ENCODE results near the gene UBALD2.
"Not testable (repeated sequence)": the region's sequence is repeated elsewhere in the genome, so short reads cannot be mapped to it uniquely, and the experiment has no call there.

UBALD2 gene

GRCh38 chr17:76264755-76265623, at the start of gene UBALD2:
UBALD2 (plus strand) TSS chr17:76265348; CDS start chr17:76265506, 158 bp downstream.
- DNase-seq: peak; percentile 97 to 99

- DNase-seq: no peak
These were observed 48.1 kb upstream of the UBALD2 start for GRCh38 chr17:76217081-76217480.

DNA sequence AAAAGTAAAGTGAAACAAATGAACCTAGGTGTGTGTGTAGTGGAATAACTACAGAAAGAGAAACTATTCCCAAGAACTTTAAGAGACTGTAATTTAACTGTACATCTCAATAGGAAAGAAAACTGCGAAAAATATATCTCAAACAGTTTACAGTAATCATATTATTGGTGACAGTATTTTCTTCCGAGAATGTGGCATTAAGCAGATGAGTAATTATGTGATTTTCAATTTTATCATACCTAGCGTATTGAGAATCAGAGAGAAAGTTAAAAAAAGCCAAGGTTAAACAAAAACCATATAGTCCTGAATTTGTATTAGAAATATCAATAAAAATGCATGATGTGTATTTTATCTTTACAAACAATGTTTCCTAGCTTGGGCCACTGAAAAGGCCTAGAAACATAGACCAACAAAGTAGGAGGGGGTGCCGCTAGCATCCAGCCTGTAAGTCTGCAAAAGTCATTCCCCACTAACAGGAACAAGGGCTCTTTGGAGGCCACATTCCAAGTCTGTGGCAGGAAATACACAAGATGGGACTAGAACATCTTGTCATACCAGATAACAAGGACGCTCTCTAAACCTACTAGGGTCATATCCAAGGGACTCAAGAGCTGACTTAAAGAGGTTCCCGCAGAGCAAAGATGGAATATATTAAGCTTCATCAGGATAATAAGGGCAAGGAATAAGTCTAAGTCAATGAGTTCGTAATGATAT, 45.3 kb upstream of the UBALD2 start:
- no peak for DNase-seq

DNA sequence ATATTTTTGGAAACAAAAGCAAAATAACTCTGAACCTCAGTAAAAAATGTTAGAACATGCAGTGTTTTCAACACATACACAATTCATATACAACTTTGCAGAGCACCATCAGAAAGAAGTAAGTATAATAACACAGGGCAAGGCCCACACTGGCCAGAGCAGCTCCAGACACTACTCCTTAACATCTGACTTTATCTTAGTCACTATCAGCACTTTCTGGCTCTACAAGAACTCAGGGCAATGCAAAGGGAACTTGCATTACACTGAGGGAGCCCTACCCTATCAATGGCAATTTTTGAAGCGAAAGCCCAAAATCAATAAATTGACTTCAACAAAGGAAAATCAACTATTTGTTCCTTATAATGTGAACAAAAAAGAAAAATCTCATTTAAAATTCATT, 41.3 kb upstream of the UBALD2 start:
- DNase-seq: no peak

DNA sequence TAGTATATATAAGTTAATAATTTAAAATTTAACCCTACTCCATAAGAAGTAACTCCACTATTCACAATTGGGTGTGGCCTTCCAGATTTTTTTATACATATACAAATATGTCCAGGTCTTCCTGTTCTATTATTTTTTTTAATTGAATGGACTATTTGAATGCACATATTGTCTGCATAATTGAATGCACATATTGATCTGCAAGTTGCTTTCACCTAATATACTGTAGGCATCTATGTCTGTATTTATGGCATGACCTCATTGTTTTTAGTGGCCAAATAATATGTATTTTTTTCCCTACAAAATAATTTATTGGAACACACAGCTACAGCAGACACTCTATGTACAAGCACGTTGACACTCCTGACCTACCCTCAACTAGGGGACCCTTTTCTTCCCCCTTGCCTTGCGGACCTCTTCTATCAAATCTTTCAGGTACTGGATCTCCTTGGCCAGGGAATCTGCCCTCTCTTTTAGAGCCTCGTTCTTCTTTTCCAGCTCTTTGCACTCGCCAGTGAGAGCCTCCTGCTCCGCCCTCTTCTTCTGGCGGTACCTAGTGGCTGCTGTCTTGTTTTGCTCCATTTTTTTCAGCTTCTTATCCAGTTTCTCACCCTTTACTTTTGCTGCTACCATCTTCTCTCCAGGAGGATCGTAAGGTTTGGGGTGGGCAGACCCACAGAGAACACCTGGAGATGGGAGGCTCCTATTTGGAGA, 39.6 kb upstream of the UBALD2 start:
- DNase-seq: not testable (repeated sequence)

- not testable (repeated sequence) for DNase-seq
These were observed 38.4 kb upstream of the UBALD2 start for GRCh38 chr17:76226749-76227148.

GRCh38 chr17:76232342-76232741, 32.8 kb upstream of the UBALD2 start:
- DNase-seq: no peak

DNA sequence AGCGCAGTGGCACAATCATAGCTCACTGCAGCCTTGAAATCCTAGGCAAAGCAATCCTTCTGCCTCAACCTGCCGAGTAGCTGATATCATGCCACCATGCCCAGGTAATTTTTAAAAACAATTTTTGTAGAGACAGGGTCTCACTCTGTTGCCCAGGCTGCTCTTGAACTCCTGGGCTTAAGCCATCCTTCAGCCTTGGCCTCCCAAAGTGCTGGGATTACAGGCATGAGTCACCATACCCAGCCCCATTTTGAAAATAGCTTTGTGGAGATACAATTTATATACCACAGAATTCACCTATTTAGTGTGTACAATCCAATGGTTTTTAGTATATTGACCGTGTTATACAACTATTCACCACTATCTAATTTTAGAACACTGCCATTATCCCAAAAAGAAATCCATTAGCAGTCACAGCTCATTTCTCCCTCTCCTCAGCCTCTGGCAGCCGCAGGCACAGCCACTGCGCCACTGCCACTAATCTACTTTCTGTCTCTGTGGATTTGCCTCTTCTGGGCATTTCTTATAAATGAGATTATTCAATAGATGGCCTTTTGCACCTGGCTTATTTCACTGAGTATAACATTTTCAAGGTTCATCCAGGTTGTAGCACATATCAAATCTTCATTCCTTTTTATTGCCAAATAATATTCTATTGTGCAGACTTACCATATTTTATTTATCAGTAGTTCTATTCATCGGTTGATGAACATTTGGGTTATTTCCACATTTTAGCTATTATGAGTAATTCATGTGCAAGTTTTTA, 31.4 kb upstream of the UBALD2 start:
- no peak for DNase-seq

GRCh38 chr17:76234354-76234679, 30.8 kb upstream of the UBALD2 start:
- no peak for DNase-seq

DNA sequence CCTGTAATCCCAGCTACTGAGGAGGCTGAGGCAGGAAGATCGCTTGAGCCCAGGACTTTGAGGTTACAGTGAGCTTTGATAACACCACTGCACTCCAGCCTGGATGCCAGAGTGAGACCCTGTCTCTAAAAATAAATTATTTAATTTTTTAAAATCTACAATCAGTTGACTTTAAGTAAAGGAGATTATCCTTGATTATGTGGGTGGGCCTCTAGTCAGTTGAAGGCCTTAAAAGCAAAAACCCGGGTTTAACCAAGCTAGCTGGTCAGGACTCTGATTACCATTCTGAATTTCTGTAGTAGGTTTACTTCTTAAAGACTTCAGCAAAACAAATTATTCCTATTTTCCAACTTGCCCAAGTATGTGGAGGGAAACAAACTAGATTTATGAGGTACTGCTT, 29.3 kb upstream of the UBALD2 start:
- DNase-seq: no peak

DNA sequence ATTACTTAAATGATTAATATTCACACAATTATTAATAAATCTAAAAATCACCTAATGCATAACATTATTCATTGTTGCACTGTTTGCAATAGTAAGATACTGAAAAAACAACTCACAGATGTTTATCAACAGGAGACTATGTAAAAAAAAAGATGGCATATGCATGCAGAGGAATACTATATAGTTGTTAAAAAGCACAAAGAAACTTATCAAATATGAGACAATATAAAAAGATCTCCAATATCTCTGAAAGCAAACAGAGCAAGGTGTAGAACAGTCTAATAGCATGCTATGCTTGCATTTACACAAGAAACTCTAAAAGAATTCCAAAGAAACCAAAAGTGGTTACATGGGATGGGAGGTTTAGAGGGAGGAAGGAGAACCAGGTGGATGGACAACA, 28.5 kb upstream of the UBALD2 start:
- no peak for DNase-seq

DNA sequence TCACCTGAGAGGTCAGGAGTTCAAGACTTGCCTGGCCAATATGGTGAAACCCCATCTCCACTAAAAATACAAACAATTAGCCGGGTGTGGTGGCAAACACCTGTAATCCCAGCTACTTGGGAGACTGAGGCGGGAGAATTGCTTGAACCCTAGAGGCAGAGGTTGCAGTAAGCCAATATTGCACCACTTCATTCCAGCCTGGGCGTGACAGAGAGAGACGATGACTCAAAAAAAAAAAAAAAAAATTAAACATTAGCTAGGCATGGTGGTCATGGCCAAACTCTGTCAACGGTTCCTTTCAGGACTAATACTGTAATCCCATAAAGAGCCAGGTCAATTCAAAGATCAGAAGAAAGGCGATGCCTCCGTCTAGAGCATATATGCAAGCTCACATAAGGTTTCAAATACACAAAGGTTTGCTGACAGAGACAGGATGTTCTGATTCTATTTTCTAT, 27.3 kb upstream of the UBALD2 start:
- no peak for DNase-seq

DNA sequence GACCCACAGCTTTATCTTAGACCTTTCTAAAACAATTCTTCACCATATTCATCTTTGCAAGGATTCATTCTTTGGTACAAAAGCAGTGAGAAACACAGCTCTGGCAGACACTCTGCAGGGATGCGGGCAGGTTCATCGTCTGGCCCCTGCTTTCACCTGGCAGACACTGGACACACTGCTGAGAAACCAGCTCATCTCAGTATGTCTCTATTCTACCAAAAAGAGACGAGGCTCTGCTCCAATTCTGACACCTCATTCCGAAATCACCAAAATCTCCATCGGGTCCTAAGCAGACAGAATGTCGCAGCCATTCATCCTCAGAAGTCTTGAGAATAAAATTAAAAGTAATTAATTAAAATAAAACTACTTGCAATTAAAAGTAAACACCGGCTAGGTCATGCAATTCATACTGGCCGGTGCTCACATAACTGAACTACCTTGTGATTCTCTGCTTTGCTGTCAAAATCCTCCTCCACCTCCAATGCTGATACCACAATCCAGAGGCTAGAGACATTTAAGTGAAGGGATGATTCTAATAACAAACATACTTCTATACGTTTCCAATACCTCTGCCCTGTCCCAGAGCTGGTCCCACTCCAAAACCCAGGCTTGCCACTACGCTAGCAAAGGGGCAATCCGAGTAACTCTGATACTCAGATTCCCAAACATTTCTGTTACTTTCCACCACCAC, 26.2 kb upstream of the UBALD2 start:
- no peak for DNase-seq

DNA sequence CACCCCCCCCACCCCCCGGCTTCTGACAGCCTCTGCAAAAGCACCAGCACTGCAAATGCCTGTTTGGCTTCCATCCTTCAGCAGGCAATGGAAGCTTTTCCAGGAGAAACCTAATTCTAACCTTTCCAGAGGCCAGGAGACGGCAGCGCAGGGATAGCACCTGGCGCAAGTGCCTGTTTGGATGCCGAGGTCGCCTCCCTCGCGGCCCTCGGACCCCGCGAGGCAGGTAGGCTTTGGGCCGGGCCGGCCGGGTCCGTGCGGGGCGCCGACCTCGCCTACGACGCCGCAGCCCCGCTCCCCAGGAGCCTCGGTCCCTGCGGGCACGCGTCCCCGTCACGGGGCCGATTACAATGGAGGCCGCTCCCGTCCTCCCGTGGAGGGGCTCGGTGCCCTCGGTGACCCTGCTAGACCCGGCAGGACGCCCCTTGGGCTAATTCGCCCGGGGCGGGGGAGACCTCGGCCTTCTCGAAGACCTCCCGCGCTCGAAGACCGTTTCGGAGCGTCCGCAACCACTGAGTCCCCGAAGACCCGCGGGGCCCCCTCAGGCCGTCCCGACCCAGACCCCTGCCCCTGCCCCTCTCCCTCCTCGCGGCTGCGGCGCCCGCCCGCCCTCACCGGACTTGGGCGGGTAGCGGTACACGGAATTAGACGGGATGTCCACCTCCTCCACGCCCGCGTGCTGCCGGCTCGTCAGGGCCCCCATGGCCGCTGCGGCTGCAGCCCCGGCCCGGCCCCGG, 25.4 kb upstream of the UBALD2 start:
- DNase-seq: no peak

DNA sequence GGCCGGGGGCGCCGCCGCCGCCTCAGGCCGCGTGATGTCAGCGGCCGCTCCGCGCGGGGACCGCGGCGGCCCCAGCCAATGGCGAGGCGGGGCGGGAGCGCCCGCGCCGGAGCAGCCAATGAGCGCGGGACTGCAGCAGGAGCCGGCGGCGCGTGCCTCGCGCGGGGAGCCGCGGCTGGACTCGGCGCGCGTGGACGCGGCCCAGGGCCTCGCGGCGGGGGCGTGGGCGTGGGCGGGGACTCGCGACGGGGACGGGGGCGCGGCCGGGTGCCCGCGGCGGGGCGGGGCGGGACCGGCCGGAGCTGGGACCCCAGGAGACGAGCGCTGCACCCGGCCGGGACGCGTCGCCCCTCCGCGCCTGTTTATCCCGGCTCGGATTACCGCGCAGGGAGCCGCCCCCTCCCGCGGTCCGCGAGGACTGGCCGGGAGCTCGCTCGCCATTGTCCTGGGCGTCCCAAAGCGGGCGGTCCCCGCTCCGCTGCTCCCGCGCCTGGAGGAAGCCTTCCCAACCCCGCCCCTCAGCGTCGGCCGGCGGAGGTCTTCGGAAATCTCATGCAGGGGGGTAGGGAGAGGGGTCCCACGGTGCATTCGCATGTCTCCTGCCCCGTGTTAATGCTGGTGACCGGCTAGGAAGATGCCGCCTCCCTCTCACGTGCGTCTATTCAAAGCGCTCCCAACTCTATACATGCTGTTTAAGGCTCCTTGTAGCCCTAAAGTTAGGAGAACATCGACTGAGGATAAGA, 24.5 kb upstream of the UBALD2 start, which contains the start of gene RNF157:
Gene RNF157, minus strand, starts transcription at position 33 of the 743 bp plus-strand sequence. CDS start 253 bp downstream, outside the sequence.
- peak; percentile 60 to 68 for DNase-seq

- DNase-seq: no peak
These were observed 24.0 kb upstream of the UBALD2 start for GRCh38 chr17:76241204-76241538.

DNA sequence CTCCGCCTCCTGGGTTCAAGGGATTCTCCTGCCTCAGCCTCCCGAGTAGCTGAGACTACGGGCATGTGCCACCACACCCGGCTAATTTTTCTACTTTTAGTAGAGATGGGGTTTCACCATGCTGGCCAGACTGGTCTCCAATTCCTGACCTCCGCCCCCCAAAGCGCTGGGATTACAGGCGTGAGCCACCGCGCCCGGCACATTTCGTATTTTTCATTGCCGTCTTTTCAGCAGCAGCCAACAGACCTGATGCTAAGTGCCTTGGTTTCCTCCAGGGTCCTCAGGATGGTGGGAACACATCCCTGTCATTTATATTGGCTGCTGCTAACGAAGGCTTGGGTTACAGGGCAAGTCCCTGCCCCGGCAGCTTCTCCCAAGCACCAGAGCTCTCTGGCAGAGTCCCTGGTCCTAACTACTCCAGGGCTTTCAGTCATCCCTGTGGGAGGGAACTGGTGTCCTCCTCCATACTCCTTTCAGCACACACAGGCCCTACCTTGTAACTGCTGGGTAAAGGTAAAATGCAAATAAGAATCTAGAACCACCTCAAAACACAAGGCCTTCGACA, 23.4 kb upstream of the UBALD2 start:
- no peak for DNase-seq

GRCh38 chr17:76243826-76244679, 21.1 kb upstream of the UBALD2 start:
- DNase-seq: no peak

DNA sequence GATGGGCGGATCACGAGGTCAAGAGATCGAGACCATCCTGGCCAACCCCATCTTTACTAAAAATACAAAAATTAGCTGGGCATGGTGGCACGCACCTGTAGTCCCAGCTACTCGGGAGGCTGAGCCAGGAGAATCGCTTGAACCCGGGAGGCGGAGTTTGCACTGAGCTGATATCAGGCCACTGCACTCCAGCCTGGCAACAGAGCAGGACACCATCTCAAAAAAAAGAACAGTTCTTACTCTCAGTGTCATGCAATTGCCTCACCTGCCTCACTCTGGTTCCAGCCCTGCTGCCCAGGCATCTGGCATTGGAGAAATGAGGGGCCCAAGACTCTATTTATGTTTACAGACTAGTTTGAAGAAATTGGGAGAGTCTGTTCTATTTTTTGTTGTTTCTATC, 20.4 kb upstream of the UBALD2 start:
- not testable (repeated sequence) for DNase-seq

Data from activated CD4-positive, alpha-beta T cell treated with anti-CD3 and anti-CD28 coated beads for 4 hours (primary cell).